Measurements from ENCODE around the gene MGAT4D.

The MGAT4D gene

GRCh38 chr4:140408974-140409373 lies 89.1 kb downstream of the MGAT4D start:
- Histone ChIP-seq H3K4me2 (no peak overlapping the region), H3K9ac (no peak overlapping the region), H2AFZ (ENCODE audit: low read depth) (no peak overlapping the region), H3K4me3 (IDR thresholded peaks at IDR 0.05; ENCODE audit: insufficient read depth, low read depth, low read length) (no peak overlapping the region), H3K36me3 (ENCODE audit: insufficient read depth) (no peaks in the 10 kb centered on the region), H4K20me1 (ENCODE audit: insufficient read depth) (no peaks in the 10 kb centered on the region), H3K27ac (no peak overlapping the region), H3K27me3 (ENCODE audit: insufficient read depth, low read depth) (no peaks in the 10 kb centered on the region), H3K79me2 (ENCODE audit: insufficient read depth, low read depth) (no peaks in the 10 kb centered on the region), H3K4me1 (ENCODE audit: low read depth, poor library complexity, severe bottlenecking) (no peaks in the 10 kb centered on the region)
- TF ChIP-seq CTCF (conservative IDR thresholded peaks at IDR 0.05; ENCODE audit: low read depth, low read length): no peak

- Histone ChIP-seq H4K20me1 (ENCODE audit: insufficient read depth) (no peaks in the 10 kb centered on the region), H3K4me2 (no peak overlapping the region), H3K9ac (no peak overlapping the region), H3K4me1 (ENCODE audit: low read depth, poor library complexity, severe bottlenecking) (no peaks in the 10 kb centered on the region), H3K27me3 (ENCODE audit: insufficient read depth, low read depth) (no peaks in the 10 kb centered on the region), H3K79me2 (ENCODE audit: insufficient read depth, low read depth) (no peaks in the 10 kb centered on the region), H3K36me3 (ENCODE audit: insufficient read depth) (no peaks in the 10 kb centered on the region), H3K4me3 (IDR thresholded peaks at IDR 0.05; ENCODE audit: insufficient read depth, low read depth, low read length) (no peak overlapping the region), H3K27ac (no peak overlapping the region), H2AFZ (ENCODE audit: low read depth) (no peak overlapping the region)
- no peak for TF ChIP-seq CTCF (conservative IDR thresholded peaks at IDR 0.05; ENCODE audit: low read depth, low read length)
These were observed 91.8 kb downstream of the MGAT4D start for GRCh38 chr4:140406292-140406691.

GRCh38 chr4:140400111-140400510 lies 98.0 kb downstream of the MGAT4D start:
- no peak overlapping the region for H3K4me2 ChIP-seq
- no peak overlapping the region for H3K9ac ChIP-seq
- no peaks in the 10 kb centered on the region for H4K20me1 ChIP-seq (ENCODE audit: insufficient read depth)
- no peak for TF ChIP-seq CTCF (conservative IDR thresholded peaks at IDR 0.05; ENCODE audit: low read depth, low read length)
- H3K36me3 ChIP-seq (ENCODE audit: insufficient read depth): no peaks in the 10 kb centered on the region
- H3K27ac ChIP-seq: no peak overlapping the region
- H3K27me3 ChIP-seq (ENCODE audit: insufficient read depth, low read depth): no peaks in the 10 kb centered on the region
- no peak overlapping the region for H2AFZ ChIP-seq (ENCODE audit: low read depth)
- H3K4me3 ChIP-seq (IDR thresholded peaks at IDR 0.05; ENCODE audit: insufficient read depth, low read depth, low read length): no peak overlapping the region
- no peaks in the 10 kb centered on the region for H3K4me1 ChIP-seq (ENCODE audit: low read depth, poor library complexity, severe bottlenecking)
- no peaks in the 10 kb centered on the region for H3K79me2 ChIP-seq (ENCODE audit: insufficient read depth, low read depth)

GRCh38 chr4:140395668-140396067 lies 102.4 kb downstream of the MGAT4D start:
- Histone ChIP-seq H3K27me3 (ENCODE audit: insufficient read depth, low read depth) (no peaks in the 10 kb centered on the region), H3K9ac (no peak overlapping the region), H3K27ac (no peak overlapping the region), H3K4me3 (IDR thresholded peaks at IDR 0.05; ENCODE audit: insufficient read depth, low read depth, low read length) (no peak overlapping the region), H2AFZ (ENCODE audit: low read depth) (no peak overlapping the region), H3K4me1 (ENCODE audit: low read depth, poor library complexity, severe bottlenecking) (no peaks in the 10 kb centered on the region), H3K79me2 (ENCODE audit: insufficient read depth, low read depth) (no peaks in the 10 kb centered on the region), H3K36me3 (ENCODE audit: insufficient read depth) (no peaks in the 10 kb centered on the region), H3K4me2 (no peak overlapping the region), H4K20me1 (ENCODE audit: insufficient read depth) (no peaks in the 10 kb centered on the region)
- TF ChIP-seq CTCF (conservative IDR thresholded peaks at IDR 0.05; ENCODE audit: low read depth, low read length): no peak

Measured in KMS-11 (cell line).